ENCODE data around the gene RUNX2. TPM values are rescaled to one million over a fixed set of nuclear protein-coding genes. Genes with fewer than 3 reads are reported as not detected.
A peak's percentile ranks its signal among the peaks of the same experiment; 100 is the strongest.

The RUNX2 gene
- total RNA-seq, 2 experiments from 2014 or later, result 8.0 to 9.3 TPM

GRCh38 chr6:45447716-45448115 lies 119.6 kb downstream of the RUNX2 start:
- no peak overlapping the region for H3K4me3 Mint-ChIP-seq
- ATAC-seq, result no peak

GRCh38 chr6:45448417-45449389 lies 120.6 kb downstream of the RUNX2 start:
- H3K4me3 Mint-ChIP-seq, result no peak overlapping the region
- DNase-seq (no peak), ATAC-seq (peak; percentile 32)
- H3K36me3 Mint-ChIP-seq (ENCODE audit: low read depth), result peaks cover 31% of the 10 kb centered on the region
- ChIA-PET POLR2A (interaction anchor here (0.9 kb wide), 2 partner anchors 12 to 108 kb away, joined by 3 read pairs; no protein-coding TSS in a partner anchor), CTCF (interaction anchor here (0.7 to 1.1 kb wide), 4 partner anchors 11 to 38 kb away, joined by 3 read pairs; no protein-coding TSS in a partner anchor)
- H3K9me3 Mint-ChIP-seq, result no peaks in the 10 kb centered on the region
- no peak for TF ChIP-seq CTCF (IDR thresholded peaks at IDR 0.05)
- intact Hi-C loops (cut with micrococcal nuclease), result no loop called here
- H3K4me1 Mint-ChIP-seq (ENCODE audit: low read depth), result peaks cover 54% of the 10 kb centered on the region
- H3K27ac Mint-ChIP-seq, result peak overlapping the region; percentile 7
- H3K27me3 Mint-ChIP-seq, result no peaks in the 10 kb centered on the region

More at GRCh38 chr6:45447716-45448115, 119.6 kb downstream of the RUNX2 start:
- intact Hi-C loops (cut with micrococcal nuclease), result no loop called here
- Mint-ChIP-seq H3K27me3 (no peaks in the 10 kb centered on the region), H3K27ac (no peak overlapping the region), H3K4me1 (ENCODE audit: low read depth) (peaks cover 57% of the 10 kb centered on the region), H3K9me3 (no peaks in the 10 kb centered on the region), H3K36me3 (ENCODE audit: low read depth) (peaks cover 34% of the 10 kb centered on the region)
- CTCF ChIA-PET, result interaction anchor here (1.0 kb wide), 1 partner anchor 14 kb away, joined by 3 read pairs; no protein-coding TSS in a partner anchor
- no peak for DNase-seq
- TF ChIP-seq CTCF (IDR thresholded peaks at IDR 0.05), result no peak
- POLR2A ChIA-PET, result no interaction called here

- Mint-ChIP-seq H3K4me1 (ENCODE audit: low read depth) (peaks cover 46% of the 10 kb centered on the region), H3K4me3 (no peak overlapping the region), H3K9me3 (no peaks in the 10 kb centered on the region), H3K36me3 (ENCODE audit: low read depth) (peaks cover 25% of the 10 kb centered on the region), H3K27ac (no peak overlapping the region), H3K27me3 (no peaks in the 10 kb centered on the region)
- DNase-seq (no peak), ATAC-seq (no peak)
- ChIA-PET CTCF (no interaction called here), POLR2A (no interaction called here)
- intact Hi-C loops (cut with micrococcal nuclease), result no loop called here
- TF ChIP-seq CTCF (IDR thresholded peaks at IDR 0.05), result no peak
These were observed 122.0 kb downstream of the RUNX2 start for GRCh38 chr6:45450132-45450531.

GRCh38 chr6:45450831-45451230 lies 122.7 kb downstream of the RUNX2 start:
- POLR2A ChIA-PET, result interaction anchor here (1.7 kb wide), 1 partner anchor 10 kb away, joined by 6 read pairs; no protein-coding TSS in a partner anchor
- Mint-ChIP-seq H3K27me3 (no peaks in the 10 kb centered on the region), H3K36me3 (ENCODE audit: low read depth) (peaks cover 22% of the 10 kb centered on the region), H3K27ac (no peak overlapping the region), H3K4me1 (ENCODE audit: low read depth) (peaks cover 39% of the 10 kb centered on the region), H3K9me3 (no peaks in the 10 kb centered on the region), H3K4me3 (no peak overlapping the region)
- no peak for ATAC-seq
- CTCF ChIA-PET, result no interaction called here
- no peak for TF ChIP-seq CTCF (IDR thresholded peaks at IDR 0.05)
- intact Hi-C loops (cut with micrococcal nuclease), result no loop called here
- DNase-seq, result no peak
